NB4 (cell line): ENCODE measurements around the gene ANO9.

Experiments used
- DNase-seq: peaks from one replicate; pipeline ENCODE4 v3.0.0; 2010; ENCODE audit warnings: low read depth
- H3K4me3 ChIP-seq: one replicate; pipeline ENCODE4 v1.5.1; 2011; ENCODE audit warnings: mild to moderate bottlenecking, low read depth, low read length, moderate library complexity
- MYC ChIP-seq: IDR thresholded peaks from 2 replicates; pipeline ENCODE4 v1.6.1; 2011; ENCODE audit warnings: low read depth, low read length
- POLR2A ChIP-seq: IDR thresholded peaks from 2 replicates; pipeline ENCODE4 v1.6.1; 2011; ENCODE audit warnings: mild to moderate bottlenecking; ENCODE audit not compliant: insufficient read length; ENCODE audit errors: extremely low read depth
- TF ChIP-seq, protein P1 (sequence below): IDR thresholded peaks from one replicate; pipeline ENCODE4 v1.5.1; 2012; ENCODE audit warnings: low read depth, low read length
- TF ChIP-seq, protein P2 (sequence below): IDR thresholded peaks from 2 replicates; pipeline ENCODE4 v1.6.1; 2011; ENCODE audit warnings: low read depth, low read length

Gene ANO9

DNA sequence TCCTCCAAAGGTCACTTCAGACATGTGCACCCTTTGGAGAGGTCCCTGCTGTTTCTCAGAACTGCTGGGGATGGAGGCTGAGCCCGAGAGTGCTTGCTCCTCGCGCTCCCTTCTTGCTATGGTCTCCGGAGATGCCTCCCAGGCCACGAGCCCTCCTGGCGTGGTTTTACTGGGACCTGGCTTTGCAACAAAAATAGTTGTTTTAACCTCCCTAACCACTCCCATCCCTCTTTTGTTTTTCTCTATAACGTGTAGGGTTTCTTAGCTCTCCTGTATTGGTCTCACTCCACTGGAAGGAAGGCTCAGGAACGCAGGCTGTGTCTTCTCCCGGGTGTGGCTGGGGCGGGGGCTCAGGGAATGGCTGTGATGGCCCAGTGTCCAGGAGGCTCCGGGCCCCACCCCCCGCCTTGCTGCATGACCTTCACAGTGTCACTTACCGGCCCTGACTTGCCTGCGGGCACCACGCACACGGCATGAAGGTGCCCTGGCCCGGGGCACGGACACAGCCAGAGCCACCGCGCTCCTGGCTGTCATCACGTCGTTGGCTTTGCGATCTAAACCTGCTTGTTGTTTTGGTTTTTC, 13.8 kb upstream of the ANO9 start:
- DNase-seq: no peak
- TF ChIP-seq MYC (no peak), POLR2A (no peak)
- TF ChIP-seq, protein P1, sequence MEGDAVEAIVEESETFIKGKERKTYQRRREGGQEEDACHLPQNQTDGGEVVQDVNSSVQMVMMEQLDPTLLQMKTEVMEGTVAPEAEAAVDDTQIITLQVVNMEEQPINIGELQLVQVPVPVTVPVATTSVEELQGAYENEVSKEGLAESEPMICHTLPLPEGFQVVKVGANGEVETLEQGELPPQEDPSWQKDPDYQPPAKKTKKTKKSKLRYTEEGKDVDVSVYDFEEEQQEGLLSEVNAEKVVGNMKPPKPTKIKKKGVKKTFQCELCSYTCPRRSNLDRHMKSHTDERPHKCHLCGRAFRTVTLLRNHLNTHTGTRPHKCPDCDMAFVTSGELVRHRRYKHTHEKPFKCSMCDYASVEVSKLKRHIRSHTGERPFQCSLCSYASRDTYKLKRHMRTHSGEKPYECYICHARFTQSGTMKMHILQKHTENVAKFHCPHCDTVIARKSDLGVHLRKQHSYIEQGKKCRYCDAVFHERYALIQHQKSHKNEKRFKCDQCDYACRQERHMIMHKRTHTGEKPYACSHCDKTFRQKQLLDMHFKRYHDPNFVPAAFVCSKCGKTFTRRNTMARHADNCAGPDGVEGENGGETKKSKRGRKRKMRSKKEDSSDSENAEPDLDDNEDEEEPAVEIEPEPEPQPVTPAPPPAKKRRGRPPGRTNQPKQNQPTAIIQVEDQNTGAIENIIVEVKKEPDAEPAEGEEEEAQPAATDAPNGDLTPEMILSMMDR: no peak
- TF ChIP-seq, protein P2, sequence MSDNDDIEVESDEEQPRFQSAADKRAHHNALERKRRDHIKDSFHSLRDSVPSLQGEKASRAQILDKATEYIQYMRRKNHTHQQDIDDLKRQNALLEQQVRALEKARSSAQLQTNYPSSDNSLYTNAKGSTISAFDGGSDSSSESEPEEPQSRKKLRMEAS: no peak
- H3K4me3 ChIP-seq: no peak overlapping the region

DNA sequence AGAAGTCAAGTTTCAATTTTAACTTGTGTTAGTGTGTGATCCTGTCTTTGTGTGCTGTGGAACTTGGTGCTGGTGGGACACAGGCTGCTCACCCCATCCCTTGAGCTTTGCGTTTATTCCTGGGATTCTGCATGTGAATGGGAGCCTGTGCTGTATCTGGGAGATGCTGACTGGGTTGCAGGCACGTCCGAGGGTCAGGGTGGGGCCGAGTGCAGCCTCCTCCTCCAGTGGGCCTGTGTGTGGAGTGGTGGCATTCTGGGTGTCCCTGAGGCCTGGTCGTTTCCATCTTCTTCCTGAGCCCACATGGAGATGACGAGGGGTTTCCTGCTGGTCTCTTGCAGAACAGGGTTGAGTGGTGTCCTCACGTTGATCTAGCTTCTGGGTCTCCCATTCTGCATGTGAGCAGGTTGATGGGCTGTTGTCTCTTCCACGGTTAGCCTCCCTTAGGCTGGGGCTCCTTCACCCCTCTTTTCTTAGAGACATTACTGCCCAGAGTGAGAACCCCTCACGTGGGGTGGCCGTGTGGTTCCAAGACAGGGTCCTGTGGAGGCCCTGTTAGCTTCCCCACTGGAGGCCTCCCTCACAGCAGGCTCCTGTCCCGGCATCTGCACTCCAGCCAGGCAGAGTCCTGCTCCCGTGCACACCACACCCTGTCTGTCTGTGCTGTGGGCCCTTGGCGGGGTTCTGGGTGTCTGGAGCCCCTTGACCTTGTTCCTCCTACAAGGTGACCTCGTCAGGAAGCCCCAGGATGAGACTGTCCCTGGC, 13.2 kb upstream of the ANO9 start:
- no peak overlapping the region for H3K4me3 ChIP-seq
- TF ChIP-seq, protein P1: no peak
- TF ChIP-seq POLR2A (no peak), MYC (no peak)
- TF ChIP-seq, protein P2: no peak
- DNase-seq: no peak

DNA sequence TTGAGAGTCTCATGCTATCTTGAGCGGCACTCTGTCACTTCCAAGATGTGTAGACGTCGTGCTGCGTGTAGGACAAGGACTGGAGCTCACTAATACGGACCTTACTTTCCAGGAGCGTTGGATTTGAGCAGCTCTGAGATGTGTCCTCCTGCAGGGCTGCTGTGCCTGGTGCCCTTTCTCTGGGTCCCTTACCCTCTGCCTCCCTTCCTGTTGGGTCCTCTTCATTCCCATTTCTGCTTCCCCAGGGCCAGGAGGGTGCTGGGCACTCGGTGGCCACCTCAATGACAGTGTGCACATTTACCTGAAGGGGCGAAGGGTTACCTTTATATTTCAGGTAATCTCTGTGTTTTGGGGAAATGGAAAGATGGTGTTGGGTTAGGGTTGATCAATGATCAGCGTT, 12.2 kb upstream of the ANO9 start:
- DNase-seq: no peak
- TF ChIP-seq, protein P1: no peak
- TF ChIP-seq, protein P2: no peak
- TF ChIP-seq MYC (no peak), POLR2A (no peak)
- H3K4me3 ChIP-seq: no peak overlapping the region

DNA sequence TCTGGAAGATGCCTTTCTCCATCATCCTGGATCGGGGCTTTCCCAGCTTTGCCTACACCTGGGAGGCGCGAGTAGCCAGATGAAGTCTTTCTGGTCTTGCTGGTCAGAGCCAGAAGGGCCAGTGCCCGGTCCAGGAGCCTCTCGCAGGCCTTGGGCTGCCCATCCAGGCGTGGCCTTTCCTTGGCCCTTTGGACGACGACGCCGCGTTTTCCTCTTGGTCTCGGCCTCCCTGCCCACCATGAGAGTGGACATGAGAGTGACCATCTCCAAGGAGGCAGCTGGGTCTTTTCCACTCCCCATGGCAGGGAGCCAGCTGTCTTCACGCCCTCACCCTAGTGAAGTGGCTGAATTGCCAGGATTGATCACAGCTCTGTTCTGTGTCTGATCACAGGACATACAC, 11.8 kb upstream of the ANO9 start:
- DNase-seq: no peak
- H3K4me3 ChIP-seq: no peak overlapping the region
- TF ChIP-seq, protein P1: no peak
- TF ChIP-seq POLR2A (no peak), MYC (no peak)
- TF ChIP-seq, protein P2: no peak

DNA sequence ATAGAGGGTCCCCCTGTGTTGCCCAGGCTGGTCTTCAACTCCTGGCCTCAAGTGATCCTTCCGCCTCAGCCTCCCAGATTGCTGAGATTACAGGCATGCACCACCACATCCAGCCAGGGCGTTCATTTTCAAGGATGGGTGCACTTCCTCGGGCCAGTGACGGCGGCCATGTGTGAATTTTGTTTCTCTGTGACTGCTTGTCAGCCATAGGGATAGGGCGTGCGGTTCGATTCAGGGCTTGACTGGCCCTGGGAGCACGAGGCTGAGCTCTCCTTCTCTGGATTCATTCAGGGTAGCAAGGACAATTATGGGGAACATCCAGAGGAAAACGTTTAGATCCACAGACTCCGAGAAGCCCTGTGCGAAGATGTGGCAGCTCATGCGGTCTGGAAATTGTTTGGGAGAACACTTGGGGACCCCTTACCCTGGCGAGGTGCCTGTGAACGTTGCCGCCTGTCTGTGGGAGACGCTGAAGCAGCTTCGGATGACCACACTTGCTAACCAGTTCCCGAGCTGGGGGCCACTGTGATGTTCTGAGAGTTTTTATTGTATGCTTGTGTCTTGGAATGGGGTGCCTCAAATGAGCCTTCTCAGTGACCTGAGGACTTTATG, 11.2 kb upstream of the ANO9 start:
- TF ChIP-seq MYC: no peak
- TF ChIP-seq POLR2A: no peak
- TF ChIP-seq, protein P1: no peak
- TF ChIP-seq, protein P2: no peak
- no peak for DNase-seq
- H3K4me3 ChIP-seq: no peak overlapping the region
